GM12891 (cell line): Measurements from ENCODE around the gene ERMP1.

Experiments used
- DNase-seq: peaks from one replicate; pipeline ENCODE4 v3.0.0; 2011; ENCODE audit warnings: low spot score; ENCODE audit not compliant: insufficient read length
- FAIRE-seq: peaks from 2 replicates; lab custom pipeline; 2011; peaks lifted over from hg19 to GRCh38; lab: Jason Lieb, UNC
- PAX5 ChIP-seq: IDR thresholded peaks from 2 replicates; pipeline ENCODE4 v1.6.1; 2011; ENCODE audit warnings: low read length, moderate library complexity, mild to moderate bottlenecking; ENCODE audit not compliant: insufficient read depth, severe bottlenecking
- POLR2A ChIP-seq: IDR thresholded peaks from 2 replicates; pipeline ENCODE4 v1.6.1; 2011; ENCODE audit warnings: low read depth, low read length, control low read depth
- POLR2AphosphoS5 ChIP-seq: IDR thresholded peaks from 2 replicates; pipeline ENCODE4 v1.6.1; 2011; ENCODE audit warnings: low read depth, low read length, control low read depth
- POU2F2 ChIP-seq: IDR thresholded peaks from 2 replicates; pipeline ENCODE4 v1.6.1; 2011; ENCODE audit warnings: low read depth, mild to moderate bottlenecking, control low read depth, low read length, moderate library complexity
- SPI1 ChIP-seq: IDR thresholded peaks from 2 replicates; pipeline ENCODE4 v1.6.1; 2011; ENCODE audit warnings: low read depth, low read length, control low read depth
- TAF1 ChIP-seq: IDR thresholded peaks from 2 replicates; pipeline ENCODE4 v1.6.1; 2011; ENCODE audit warnings: low read depth, low read length, control low read depth

The ERMP1 gene

GRCh38 chr9:5854063-5854790 lies 21.3 kb upstream of the ERMP1 start:
- DNase-seq: no peak
- no peak for FAIRE-seq
- TF ChIP-seq POLR2A: no peak
- no peak for TF ChIP-seq TAF1
- TF ChIP-seq SPI1: no peak
- TF ChIP-seq POU2F2: no peak
- TF ChIP-seq POLR2AphosphoS5: no peak
- TF ChIP-seq PAX5: no peak

- TF ChIP-seq SPI1 (no peak), POLR2AphosphoS5 (no peak), POLR2A (no peak), PAX5 (no peak), TAF1 (no peak), POU2F2 (no peak)
- DNase-seq (no peak), FAIRE-seq (no peak)
Observed at GRCh38 chr9:5853617-5854016, 20.7 kb upstream of the ERMP1 start.

- FAIRE-seq (peak; percentile 75), DNase-seq (no peak)
- TF ChIP-seq TAF1 (no peak), PAX5 (no peak), POLR2A (no peak), SPI1 (no peak), POLR2AphosphoS5 (no peak), POU2F2 (no peak)
Observed at GRCh38 chr9:5852987-5853386, 20.1 kb upstream of the ERMP1 start.

- FAIRE-seq (peak; percentile 94), DNase-seq (peak; percentile 33)
- TF ChIP-seq POLR2A (no peak), POLR2AphosphoS5 (no peak), SPI1 (no peak)
Observed at GRCh38 chr9:5851445-5851844, 18.5 kb upstream of the ERMP1 start.

- no peak for DNase-seq
- FAIRE-seq: peak; percentile 54
Observed at GRCh38 chr9:5850724-5851122, 17.8 kb upstream of the ERMP1 start.

GRCh38 chr9:5848372-5848882 lies 15.5 kb upstream of the ERMP1 start:
- FAIRE-seq (no peak), DNase-seq (no peak)
- TF ChIP-seq TAF1 (no peak), POLR2A (no peak), SPI1 (no peak), POU2F2 (no peak), PAX5 (no peak), POLR2AphosphoS5 (no peak)

More at GRCh38 chr9:5850724-5851122, 17.8 kb upstream of the ERMP1 start:
- TF ChIP-seq POU2F2 (no peak), SPI1 (no peak), PAX5 (no peak), POLR2AphosphoS5 (no peak), POLR2A (no peak), TAF1 (no peak)

- DNase-seq (no peak), FAIRE-seq (no peak)
- TF ChIP-seq TAF1: no peak
- no peak for TF ChIP-seq SPI1
- no peak for TF ChIP-seq POLR2AphosphoS5
- TF ChIP-seq POU2F2: no peak
- TF ChIP-seq PAX5: no peak
- TF ChIP-seq POLR2A: no peak
Observed at GRCh38 chr9:5846501-5846921, 13.6 kb upstream of the ERMP1 start.

- no peak for TF ChIP-seq POLR2AphosphoS5
- TF ChIP-seq SPI1: no peak
- no peak for TF ChIP-seq PAX5
- TF ChIP-seq POU2F2: no peak
- no peak for TF ChIP-seq TAF1
- no peak for TF ChIP-seq POLR2A
- FAIRE-seq (no peak), DNase-seq (no peak)
Observed at GRCh38 chr9:5846096-5846495, 13.2 kb upstream of the ERMP1 start.

- FAIRE-seq (no peak), DNase-seq (no peak)
- TF ChIP-seq SPI1 (no peak), TAF1 (no peak), POU2F2 (no peak), PAX5 (no peak), POLR2A (no peak), POLR2AphosphoS5 (no peak)
Observed at GRCh38 chr9:5845157-5845531, 12.2 kb upstream of the ERMP1 start.

GRCh38 chr9:5843794-5844471 lies 11.0 kb upstream of the ERMP1 start:
- TF ChIP-seq PAX5: no peak
- no peak for TF ChIP-seq TAF1
- no peak for TF ChIP-seq POU2F2
- TF ChIP-seq POLR2A: no peak
- no peak for TF ChIP-seq POLR2AphosphoS5
- TF ChIP-seq SPI1: no peak
- DNase-seq (no peak), FAIRE-seq (peak; percentile 40)
